SU-DHL-6 (cell line): ENCODE results near the gene CNTRL.

ENCODE experiments used
- H2AFZ ChIP-seq: fragments of 200-600 bp; sonication (generic); 2 replicates; pipeline ENCODE4 v1.6.1; 2014; ENCODE audit warnings: low read depth, mild to moderate bottlenecking, moderate library complexity, mixed read lengths, antibody characterized with exemption, low read length; ENCODE audit not compliant: severe bottlenecking
- H3F3A ChIP-seq: fragments of 200-600 bp; shearing (Covaris generic); 2 replicates; pipeline ENCODE4 v1.6.0; 2016; ENCODE audit warnings: antibody characterized with exemption, mild to moderate bottlenecking; ENCODE audit not compliant: insufficient read depth
- H3K27ac ChIP-seq: fragments of 200-600 bp; sonication (generic); 2 replicates; pipeline ENCODE4 v1.5.1; 2016; ENCODE audit warnings: low read depth, mild to moderate bottlenecking, low read length, moderate library complexity, mixed read lengths
- H3K27me3 ChIP-seq: fragments of 200-600 bp; sonication (generic), shearing (Covaris generic); 2 replicates; pipeline ENCODE4 v1.6.0; 2014; ENCODE audit warnings: mild to moderate bottlenecking, low read length
- H3K36me3 ChIP-seq: fragments of 200-600 bp; sonication (generic); 2 replicates; pipeline ENCODE4 v1.6.1; 2014; ENCODE audit warnings: mild to moderate bottlenecking, low read length, mixed read lengths
- H3K4me2 ChIP-seq: fragments of 300-600, 200-600 bp; shearing (Covaris generic), sonication (generic); 2 replicates; pipeline ENCODE4 v1.6.0; 2014; ENCODE audit warnings: low read length, low read depth, mild to moderate bottlenecking; ENCODE audit not compliant: poor library complexity, severe bottlenecking
- H3K4me3 ChIP-seq: fragments of 200-600 bp; sonication (generic); 2 replicates; pipeline ENCODE4 v1.5.1; 2014; ENCODE audit warnings: antibody characterized with exemption, low read length, mild to moderate bottlenecking, mixed read lengths; ENCODE audit not compliant: insufficient read depth, poor library complexity, severe bottlenecking
- H3K79me2 ChIP-seq: fragments of 200-600 bp; sonication (generic); 2 replicates; pipeline ENCODE4 v1.6.1; 2014; ENCODE audit warnings: mild to moderate bottlenecking, low read length, moderate library complexity; ENCODE audit not compliant: insufficient read depth
- H3K9ac ChIP-seq: fragments of 200-600 bp; sonication (generic); 2 replicates; pipeline ENCODE4 v1.7.0; 2014; ENCODE audit warnings: mild to moderate bottlenecking, low read length
- H3K9me2 ChIP-seq: fragments of 200-600 bp; sonication (generic); replicated peaks from 2 replicates; pipeline ENCODE4 v1.6.1; 2014; ENCODE audit warnings: low read length; ENCODE audit not compliant: insufficient read depth
- H3K9me3 ChIP-seq: fragments of 200-600 bp; sonication (generic); 2 replicates; pipeline ENCODE4 v1.6.1; 2014; ENCODE audit warnings: low read length, mixed read lengths; ENCODE audit not compliant: insufficient read depth
- H4K20me1 ChIP-seq: fragments of 200-600 bp; sonication (generic); 2 replicates; pipeline ENCODE4 v1.6.1; 2014; ENCODE audit warnings: low read depth, mild to moderate bottlenecking, antibody characterized with exemption, low read length, moderate library complexity, mixed read lengths
- CTCF ChIP-seq: fragments of 200-600 bp; sonication (generic); IDR thresholded peaks from one replicate; pipeline ENCODE4 v1.5.1; 2017; ENCODE audit warnings: antibody characterized with exemption, mild to moderate bottlenecking, low read length, moderate library complexity; ENCODE audit not compliant: insufficient read depth, poor library complexity, severe bottlenecking
- EZH2phosphoT487 ChIP-seq: fragments of 200-600 bp; sonication (generic), shearing (Covaris generic); conservative IDR thresholded peaks from 2 replicates; pipeline ENCODE4 v1.6.1; 2018; ENCODE audit warnings: mild to moderate bottlenecking, antibody characterized with exemption, low read length, moderate library complexity, mixed read lengths

CNTRL gene

DNA sequence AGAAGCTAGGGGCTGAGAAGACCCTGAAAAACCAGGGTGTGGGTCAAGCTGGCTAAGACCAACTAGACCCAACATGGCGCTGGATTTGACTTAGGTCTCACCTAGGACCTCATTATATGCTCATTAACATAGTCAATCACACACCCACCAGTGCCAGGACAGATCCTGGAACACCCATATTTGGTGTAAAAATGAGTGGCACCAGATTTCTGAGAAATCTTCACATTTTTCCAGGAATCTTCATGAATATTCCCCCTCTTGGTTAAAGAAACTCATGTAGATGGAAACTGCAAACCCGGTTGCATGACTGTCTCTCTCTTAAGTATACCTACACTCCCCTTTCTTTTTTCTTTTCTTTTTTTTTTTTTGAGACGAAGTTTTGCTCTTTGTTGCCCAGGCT is 144.8 kb downstream of the CNTRL start:
- Histone ChIP-seq H3K27ac (no peak overlapping the region), H3K36me3 (no peaks in the 10 kb centered on the region), H2AFZ (no peak overlapping the region), H3K9me3 (no peaks in the 10 kb centered on the region), H3K4me2 (no peak overlapping the region), H3K9me2 (no peaks in the 10 kb centered on the region), H3K9ac (no peak overlapping the region), H3K79me2 (no peaks in the 10 kb centered on the region), H3K27me3 (no peaks in the 10 kb centered on the region), H3K4me3 (no peak overlapping the region), H4K20me1 (no peaks in the 10 kb centered on the region), H3F3A (no peaks in the 10 kb centered on the region)
- TF ChIP-seq EZH2phosphoT487 (no peak), CTCF (no peak)

- Histone ChIP-seq H3K36me3 (no peaks in the 10 kb centered on the region), H3K79me2 (no peaks in the 10 kb centered on the region), H3K9me3 (no peaks in the 10 kb centered on the region), H3F3A (no peaks in the 10 kb centered on the region), H4K20me1 (no peaks in the 10 kb centered on the region), H3K27me3 (no peaks in the 10 kb centered on the region), H3K27ac (no peak overlapping the region), H2AFZ (no peak overlapping the region), H3K4me3 (no peak overlapping the region), H3K9ac (no peak overlapping the region), H3K9me2 (no peaks in the 10 kb centered on the region), H3K4me2 (no peak overlapping the region)
- TF ChIP-seq EZH2phosphoT487 (no peak), CTCF (no peak)
Observed at GRCh38 chr9:121220996-121221663, 146.4 kb downstream of the CNTRL start.

GRCh38 chr9:121221664-121222055 is 146.9 kb downstream of the CNTRL start:
- Histone ChIP-seq H3K27me3 (no peaks in the 10 kb centered on the region), H3F3A (no peaks in the 10 kb centered on the region), H3K9me3 (no peaks in the 10 kb centered on the region), H3K9ac (no peak overlapping the region), H4K20me1 (no peaks in the 10 kb centered on the region), H3K9me2 (no peaks in the 10 kb centered on the region), H3K79me2 (no peaks in the 10 kb centered on the region), H3K27ac (no peak overlapping the region), H2AFZ (no peak overlapping the region), H3K4me2 (no peak overlapping the region), H3K4me3 (no peak overlapping the region), H3K36me3 (no peaks in the 10 kb centered on the region)
- no peak for TF ChIP-seq CTCF
- TF ChIP-seq EZH2phosphoT487: no peak
